Trophoblast cell (in vitro differentiated cells and primary cell): ENCODE measurements around the gene DLG3.

Experiments
- DNase-seq, 2 donors: peaks; one replicate each; pipeline ENCODE4 v3.0.0-alpha.2; 2016
- H2AFZ ChIP-seq: 2 replicates; pipeline ENCODE4 v1.6.1; 2013; ENCODE audit warnings: low read length, moderate library complexity, mild to moderate bottlenecking; ENCODE audit not compliant: insufficient read depth, poor library complexity
- H2AK5ac ChIP-seq: 2 replicates; pipeline ENCODE4 v1.6.1; 2013; ENCODE audit warnings: mild to moderate bottlenecking, low read length
- H2BK120ac ChIP-seq: 2 replicates; pipeline ENCODE4 v1.6.1; 2013; ENCODE audit warnings: low read length, mild to moderate bottlenecking, moderate library complexity; ENCODE audit not compliant: insufficient read depth, poor library complexity
- H2BK12ac ChIP-seq: 2 replicates; pipeline ENCODE4 v1.6.1; 2013; ENCODE audit warnings: mild to moderate bottlenecking, low read length, moderate library complexity
- H2BK5ac ChIP-seq: 2 replicates; pipeline ENCODE4 v1.6.1; 2013; ENCODE audit warnings: low read length, low read depth, moderate library complexity, mild to moderate bottlenecking; ENCODE audit not compliant: poor library complexity
- H3K14ac ChIP-seq: 2 replicates; pipeline ENCODE4 v1.6.1; 2013; ENCODE audit warnings: mild to moderate bottlenecking, low read length
- H3K18ac ChIP-seq: 2 replicates; pipeline ENCODE4 v1.6.1; 2013; ENCODE audit warnings: mild to moderate bottlenecking, low read length
- H3K23ac ChIP-seq: 2 replicates; pipeline ENCODE4 v1.6.1; 2013; ENCODE audit warnings: low read length
- H3K27ac ChIP-seq: 2 replicates; pipeline ENCODE4 v1.5.1; 2013; ENCODE audit warnings: low read depth, mild to moderate bottlenecking, inconsistent platforms, low read length, moderate library complexity
- H3K27me3 ChIP-seq: 2 replicates; pipeline ENCODE4 v1.6.1; 2013; ENCODE audit warnings: inconsistent platforms, mild to moderate bottlenecking, low read length, moderate library complexity; ENCODE audit not compliant: insufficient read depth
- H3K36me3 ChIP-seq, 2 experiments: 1 replicate in 1 of 2; 2 replicates in 1 of 2; pipeline ENCODE4 v1.6.1; 2013; ENCODE audit warnings: low read length in 2 of 2, mild to moderate bottlenecking in 2 of 2, moderate library complexity in 1 of 2; ENCODE audit not compliant: insufficient read depth in 2 of 2, control insufficient read depth in 1 of 2
- H3K4ac ChIP-seq: 2 replicates; pipeline ENCODE4 v1.6.1; 2013; ENCODE audit warnings: low read depth, mild to moderate bottlenecking, low read length, moderate library complexity
- H3K4me1 ChIP-seq, 2 experiments: 1 replicate in 1 of 2; 2 replicates in 1 of 2; pipeline ENCODE4 v1.6.1; 2013; ENCODE audit warnings: low read length in 2 of 2, mild to moderate bottlenecking in 2 of 2, moderate library complexity in 1 of 2; ENCODE audit not compliant: insufficient read depth in 2 of 2, control insufficient read depth in 1 of 2
- H3K4me2 ChIP-seq: 2 replicates; pipeline ENCODE4 v1.6.1; 2013; ENCODE audit warnings: inconsistent platforms, mild to moderate bottlenecking, low read length, moderate library complexity
- H3K4me3 ChIP-seq: 2 replicates; pipeline ENCODE4 v1.5.1; 2013; ENCODE audit warnings: mild to moderate bottlenecking, low read depth, low read length, inconsistent platforms
- H3K79me1 ChIP-seq: one replicate; pipeline ENCODE4 v1.6.1; 2013; ENCODE audit warnings: low read length
- H3K79me2 ChIP-seq: 2 replicates; pipeline ENCODE4 v1.6.1; 2013; ENCODE audit warnings: low read length, mild to moderate bottlenecking; ENCODE audit not compliant: control insufficient read depth, insufficient read depth, poor library complexity
- H3K9ac ChIP-seq: 2 replicates; pipeline ENCODE4 v1.6.1; 2013; ENCODE audit warnings: mild to moderate bottlenecking, low read length
- H3K9me3 ChIP-seq: 2 replicates; pipeline ENCODE4 v1.6.1; 2013; ENCODE audit warnings: low read depth, mild to moderate bottlenecking, control low read depth, inconsistent platforms, low read length; ENCODE audit not compliant: insufficient read depth
- H4K12ac ChIP-seq: 2 replicates; pipeline ENCODE4 v1.6.1; 2013; ENCODE audit warnings: low read depth, mild to moderate bottlenecking, low read length, moderate library complexity
- H4K8ac ChIP-seq: 2 replicates; pipeline ENCODE4 v1.6.1; 2013; ENCODE audit warnings: low read depth, mild to moderate bottlenecking, low read length, moderate library complexity
- H4K91ac ChIP-seq: one replicate; pipeline ENCODE4 v1.6.1; 2013; ENCODE audit warnings: low read depth, mild to moderate bottlenecking, low read length, moderate library complexity
- WGBS: extraction: QIAGEN DNeasy Blood & Tissue Kit; methylation state at CpG from one replicate; pipeline ENCODE4 v1.1.7; 2013; ENCODE audit warnings: missing lambda C conversion rate; ENCODE audit not compliant: insufficient read length, insufficient coverage; ENCODE audit errors: extremely low coverage; 5-methylcytosine and 5-hydroxymethylcytosine counted together

The DLG3 gene

GRCh38 chrX:70405003-70405402 lies 39.6 kb upstream of the DLG3 start:
- no peaks in the 10 kb centered on the region for H3K4me1 ChIP-seq
- H3K27me3 ChIP-seq = no peaks in the 10 kb centered on the region
- H2BK12ac ChIP-seq = no peak overlapping the region
- H4K91ac ChIP-seq = no peak overlapping the region
- H3K27ac ChIP-seq = no peak overlapping the region
- DNase-seq = peak in 1 of 2 donors; percentile 37
- no peak overlapping the region for H3K4ac ChIP-seq
- H3K36me3 ChIP-seq = peaks cover 5 to 9% of the 10 kb centered on the region in 2 experiments
- H2AK5ac ChIP-seq = no peak overlapping the region
- H3K23ac ChIP-seq = no peak overlapping the region
- no peak overlapping the region for H2AFZ ChIP-seq
- no peak overlapping the region for H4K8ac ChIP-seq
- no peak overlapping the region for H4K12ac ChIP-seq
- H2BK120ac ChIP-seq = no peak overlapping the region
- no CpG with 5 or more reads among the region's 1 CpG for WGBS
- no peak overlapping the region for H2BK5ac ChIP-seq
- H3K18ac ChIP-seq = no peak overlapping the region
- no peaks in the 10 kb centered on the region for H3K79me1 ChIP-seq
- H3K4me3 ChIP-seq = no peak overlapping the region
- no peak overlapping the region for H3K9ac ChIP-seq
- H3K79me2 ChIP-seq = no peaks in the 10 kb centered on the region
- H3K14ac ChIP-seq = no peak overlapping the region
- H3K9me3 ChIP-seq = no peaks in the 10 kb centered on the region
- H3K4me2 ChIP-seq = no peak overlapping the region

- no peak overlapping the region for H2BK12ac ChIP-seq
- H3K4me2 ChIP-seq = no peak overlapping the region
- no peak overlapping the region for H3K4ac ChIP-seq
- no CpG with 5 or more reads among the region's 2 CpGs for WGBS
- no peak overlapping the region for H2BK120ac ChIP-seq
- no peak overlapping the region for H2BK5ac ChIP-seq
- H4K8ac ChIP-seq = no peak overlapping the region
- no peak overlapping the region for H4K12ac ChIP-seq
- H3K14ac ChIP-seq = no peak overlapping the region
- no peaks in the 10 kb centered on the region for H3K27me3 ChIP-seq
- no peak overlapping the region for H4K91ac ChIP-seq
- H3K36me3 ChIP-seq = peaks cover 1 to 10% of the 10 kb centered on the region in 2 experiments
- H3K79me1 ChIP-seq = no peaks in the 10 kb centered on the region
- DNase-seq = no peak
- H3K4me3 ChIP-seq = no peak overlapping the region
- H3K23ac ChIP-seq = no peak overlapping the region
- no peaks in the 10 kb centered on the region for H3K4me1 ChIP-seq
- no peak overlapping the region for H2AK5ac ChIP-seq
- no peak overlapping the region for H3K18ac ChIP-seq
- no peaks in the 10 kb centered on the region for H3K9me3 ChIP-seq
- H3K79me2 ChIP-seq = no peaks in the 10 kb centered on the region
- no peak overlapping the region for H3K27ac ChIP-seq
- no peak overlapping the region for H3K9ac ChIP-seq
- H2AFZ ChIP-seq = no peak overlapping the region
These were observed 33.7 kb upstream of the DLG3 start for GRCh38 chrX:70410921-70411320.

DNA sequence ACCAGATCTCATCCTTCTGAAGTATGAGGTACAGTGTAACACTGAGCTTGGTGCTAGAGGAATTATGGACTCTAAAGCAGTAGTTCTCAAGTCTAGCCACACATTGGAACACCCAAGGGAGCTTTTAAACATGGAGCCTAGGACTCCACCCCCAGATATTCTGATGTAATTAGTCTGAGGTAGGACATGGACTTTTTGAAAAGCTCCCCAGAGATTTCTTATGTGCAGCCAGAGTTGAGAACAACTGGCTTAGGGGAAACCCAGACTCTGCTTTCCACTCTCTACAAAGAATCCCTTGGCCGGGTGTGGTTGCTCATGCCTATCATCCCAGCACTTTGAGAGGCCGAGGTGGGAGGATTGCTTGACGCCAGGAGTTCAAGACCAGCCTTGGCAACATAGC lies 33.2 kb upstream of the DLG3 start:
- Histone ChIP-seq H4K12ac (no peak overlapping the region), H3K27me3 (no peaks in the 10 kb centered on the region), H3K79me2 (no peaks in the 10 kb centered on the region), H2BK12ac (no peak overlapping the region), H3K18ac (no peak overlapping the region), H3K9me3 (no peaks in the 10 kb centered on the region), H3K79me1 (no peaks in the 10 kb centered on the region), H2AK5ac (no peak overlapping the region), H4K8ac (no peak overlapping the region), H3K4ac (no peak overlapping the region), H2BK120ac (no peak overlapping the region), H3K4me2 (no peak overlapping the region), H3K27ac (no peak overlapping the region), H3K36me3 (peaks cover 1 to 10% of the 10 kb centered on the region in 2 experiments), H3K4me3 (no peak overlapping the region), H2BK5ac (no peak overlapping the region), H3K9ac (no peak overlapping the region), H4K91ac (no peak overlapping the region), H3K4me1 (no peaks in the 10 kb centered on the region), H3K14ac (no peak overlapping the region), H3K23ac (no peak overlapping the region), H2AFZ (no peak overlapping the region)
- WGBS = no CpG with 5 or more reads among the region's 3 CpGs
- DNase-seq = no peak

- Histone ChIP-seq H2AK5ac (no peak overlapping the region), H3K4ac (no peak overlapping the region), H3K14ac (no peak overlapping the region), H3K4me1 (peaks cover 5 to 15% of the 10 kb centered on the region in 2 experiments), H3K36me3 (peaks cover 7 to 9% of the 10 kb centered on the region in 2 experiments), H3K9ac (no peak overlapping the region), H3K79me2 (peaks cover 1% of the 10 kb centered on the region), H3K23ac (no peak overlapping the region), H3K9me3 (no peaks in the 10 kb centered on the region), H2BK12ac (no peak overlapping the region), H3K18ac (no peak overlapping the region), H2BK5ac (no peak overlapping the region), H4K8ac (no peak overlapping the region), H3K27me3 (no peaks in the 10 kb centered on the region), H2AFZ (no peak overlapping the region), H4K91ac (no peak overlapping the region), H3K4me2 (no peak overlapping the region), H3K4me3 (no peak overlapping the region), H2BK120ac (no peak overlapping the region), H4K12ac (no peak overlapping the region), H3K27ac (no peak overlapping the region), H3K79me1 (peaks cover 4% of the 10 kb centered on the region)
- WGBS = no CpG with 5 or more reads among the region's 2 CpGs
- DNase-seq = no peak
These were observed 23.0 kb upstream of the DLG3 start for GRCh38 chrX:70421618-70422017.
